Right hindlimb (tissue), 1 donor: ENCODE data around the gene FMO1.
"Not testable (repeated sequence)": the region's sequence is repeated elsewhere in the genome, so short reads cannot be mapped to it uniquely, and the experiment has no call there.

Experiments
- DNase-seq: peaks from one replicate; pipeline ENCODE4 v3.0.0-alpha.2; 2018

FMO1 gene

DNA sequence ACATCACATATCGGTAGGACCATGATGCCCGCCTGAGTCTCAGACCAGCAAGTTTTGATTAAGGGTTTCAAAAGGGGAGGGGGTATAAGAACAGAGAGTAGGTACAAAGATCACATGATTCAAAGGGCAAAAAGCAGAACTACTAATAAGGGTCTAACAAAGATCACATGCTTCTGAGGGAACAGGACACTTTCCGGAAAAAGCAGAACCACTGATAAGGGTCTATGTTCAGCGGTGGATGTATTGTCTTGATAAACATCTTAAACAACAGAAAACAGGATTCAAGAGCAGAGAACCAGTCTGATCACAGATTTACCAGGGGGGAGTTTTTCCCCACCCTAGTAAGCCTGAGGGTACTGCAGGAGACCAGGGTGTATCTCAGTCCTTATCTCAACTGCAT is 12.1 kb upstream of the FMO1 start:
- not testable (repeated sequence) for DNase-seq

GRCh38 chr1:171243878-171244277 is 4.4 kb upstream of the FMO1 start:
- DNase-seq: no peak

DNA sequence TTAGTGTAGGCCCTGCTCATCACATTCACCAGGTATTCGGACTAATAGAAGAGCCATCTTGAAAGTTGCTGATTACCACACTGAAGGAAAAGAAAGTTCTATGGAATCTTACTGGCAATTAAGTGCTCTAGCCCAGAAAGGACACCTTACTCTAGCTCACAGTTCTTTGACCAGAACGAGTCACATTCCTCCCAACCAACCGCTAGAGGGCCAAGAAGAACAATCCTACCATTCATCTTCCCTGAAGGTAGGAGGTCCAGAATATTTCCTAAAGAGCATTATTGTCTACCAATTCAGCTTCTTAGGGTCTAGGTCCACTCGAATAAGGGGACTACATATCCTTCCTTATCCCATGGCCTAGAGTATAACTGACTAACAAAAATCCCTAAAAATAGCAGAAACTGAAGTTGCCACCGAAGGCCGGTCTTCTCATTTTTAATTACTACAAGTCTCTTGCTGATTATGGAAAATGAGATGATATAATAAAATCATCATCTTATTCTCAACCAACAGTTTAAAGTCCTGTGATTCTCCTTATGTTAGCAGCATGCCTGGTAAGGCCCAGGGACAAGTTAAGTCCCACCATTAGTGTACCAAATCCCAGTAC is 2.7 kb upstream of the FMO1 start:
- DNase-seq: no peak

- no peak for DNase-seq
Observed at GRCh38 chr1:171247501-171247900, 793 bp upstream of the FMO1 start.

GRCh38 chr1:171248841-171249240 is 547 bp downstream of the FMO1 start:
- DNase-seq: no peak

DNA sequence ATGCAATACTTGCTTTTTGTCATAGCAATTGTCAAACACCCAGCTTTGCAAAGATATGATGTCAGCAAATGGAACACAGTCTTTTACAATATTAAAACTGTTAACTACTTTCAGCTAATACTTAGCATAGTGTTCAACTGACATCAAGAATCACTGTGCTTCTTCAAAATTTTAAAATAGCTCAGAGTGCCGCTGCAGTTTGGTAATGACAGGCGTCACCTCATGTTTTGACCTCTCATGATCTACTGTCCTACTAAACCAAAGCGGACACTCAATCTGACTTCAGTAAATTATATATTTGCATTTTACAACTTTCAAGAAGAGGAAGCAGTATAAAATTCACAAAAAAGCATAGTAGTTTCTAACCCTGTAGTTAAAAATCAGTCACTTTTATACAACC is 2.0 kb downstream of the FMO1 start:
- no peak for DNase-seq

DNA sequence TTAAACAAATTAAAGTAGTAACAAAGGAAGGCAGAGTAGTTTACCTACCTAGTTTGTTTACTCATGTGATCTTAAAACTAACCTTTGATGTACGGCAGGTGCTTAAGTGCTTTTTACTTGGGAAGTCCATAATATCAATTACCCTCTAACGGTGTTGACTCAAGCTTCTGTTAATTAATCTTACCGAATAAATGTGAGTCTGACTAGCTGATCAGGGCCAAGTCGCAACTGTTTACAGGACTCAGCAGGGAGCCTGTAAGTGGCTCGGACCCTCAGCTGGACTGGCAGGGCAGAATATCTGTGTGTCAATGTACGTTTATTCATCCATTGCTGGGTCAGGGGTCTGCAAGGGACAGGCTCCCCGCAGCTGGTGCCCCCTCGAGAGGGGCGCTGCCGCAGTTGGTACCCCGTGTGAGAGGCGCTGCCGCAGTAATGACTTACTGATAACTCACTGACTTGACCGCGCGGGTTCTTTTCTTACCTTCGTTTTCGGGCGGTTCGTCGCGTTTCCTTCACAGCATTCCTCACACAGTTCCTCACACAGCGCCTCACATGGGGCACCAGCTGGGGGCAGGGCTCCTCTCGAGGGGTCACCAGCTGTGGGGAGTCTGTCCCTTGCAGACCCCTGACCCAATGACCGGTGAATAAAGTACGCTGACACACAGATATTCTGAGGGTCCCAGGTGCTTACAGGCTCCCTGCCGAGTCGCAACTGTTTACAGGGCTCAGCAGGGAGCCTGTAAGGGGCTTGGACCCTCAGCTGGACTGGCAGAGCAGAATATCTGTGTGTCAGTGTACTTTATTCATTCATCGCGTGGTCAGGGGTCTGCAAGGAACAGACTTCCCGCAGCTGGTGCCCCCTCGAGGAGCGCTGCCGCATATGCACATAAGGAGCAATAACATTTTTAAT is 3.0 kb downstream of the FMO1 start:
- DNase-seq: peak; percentile 75

DNA sequence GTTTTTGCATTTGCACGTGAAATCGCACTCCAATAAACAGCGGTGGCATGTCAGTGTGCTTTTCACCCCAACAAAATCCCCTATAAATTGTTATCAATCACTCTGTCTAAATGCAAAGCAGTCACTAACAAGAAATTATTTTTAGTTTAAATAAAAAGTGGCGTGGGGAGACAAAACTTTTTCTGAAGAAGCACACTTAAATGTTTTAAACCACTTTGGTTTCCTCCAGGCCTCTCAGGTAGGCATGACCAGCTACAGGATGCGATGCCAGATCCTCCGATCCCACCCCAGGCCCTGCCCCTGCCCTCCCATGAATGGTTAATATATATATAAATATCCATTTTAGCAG is 3.6 kb downstream of the FMO1 start:
- DNase-seq: no peak

DNA sequence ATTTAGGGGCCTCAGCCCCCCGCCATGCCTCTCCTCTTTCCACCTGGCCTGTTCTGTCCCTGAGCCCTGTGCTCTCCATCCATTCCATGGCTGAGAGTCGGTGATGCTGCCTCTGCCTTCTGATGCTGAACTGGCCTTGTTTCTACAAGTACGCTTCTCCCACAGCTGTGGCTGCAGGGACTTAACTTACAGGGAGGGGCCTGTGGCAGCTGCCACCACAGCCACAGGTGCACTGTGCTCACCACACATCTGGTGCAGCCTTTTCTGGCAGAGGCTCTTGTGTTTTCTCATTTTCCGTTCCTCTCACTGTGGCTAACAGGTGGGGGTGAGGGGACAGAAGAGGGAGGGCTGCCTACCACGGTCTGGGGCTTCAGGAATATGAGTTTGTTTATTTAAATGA is 4.2 kb downstream of the FMO1 start:
- peak; percentile 75 for DNase-seq

- DNase-seq: no peak
Observed at GRCh38 chr1:171254859-171255258, 6.6 kb downstream of the FMO1 start.

- peak; percentile 50 for DNase-seq
Observed at GRCh38 chr1:171256940-171257606, 8.8 kb downstream of the FMO1 start.

DNA sequence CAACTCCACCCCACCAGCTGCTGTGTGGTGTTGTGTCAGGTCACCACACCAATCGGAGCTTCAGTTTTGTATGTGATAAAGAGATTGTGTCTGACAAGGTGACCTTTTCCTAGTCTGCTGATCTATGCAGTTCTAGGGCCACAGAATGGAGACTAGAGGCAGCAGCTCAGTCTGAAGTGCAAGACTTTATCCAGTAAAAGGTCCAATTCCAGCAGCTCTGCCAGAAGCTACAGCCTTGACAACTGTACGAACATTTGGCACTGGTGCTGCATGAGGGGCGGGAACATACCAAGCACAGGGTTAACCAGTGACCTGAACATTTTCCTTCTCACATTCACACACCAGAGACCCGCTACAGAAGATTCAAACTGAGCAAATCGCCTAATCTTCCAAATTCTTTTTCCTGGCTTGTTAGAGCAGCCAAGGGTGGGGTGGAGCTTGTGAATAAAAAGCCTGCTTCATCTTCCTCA is 9.3 kb downstream of the FMO1 start:
- DNase-seq: peak; percentile 74

DNA sequence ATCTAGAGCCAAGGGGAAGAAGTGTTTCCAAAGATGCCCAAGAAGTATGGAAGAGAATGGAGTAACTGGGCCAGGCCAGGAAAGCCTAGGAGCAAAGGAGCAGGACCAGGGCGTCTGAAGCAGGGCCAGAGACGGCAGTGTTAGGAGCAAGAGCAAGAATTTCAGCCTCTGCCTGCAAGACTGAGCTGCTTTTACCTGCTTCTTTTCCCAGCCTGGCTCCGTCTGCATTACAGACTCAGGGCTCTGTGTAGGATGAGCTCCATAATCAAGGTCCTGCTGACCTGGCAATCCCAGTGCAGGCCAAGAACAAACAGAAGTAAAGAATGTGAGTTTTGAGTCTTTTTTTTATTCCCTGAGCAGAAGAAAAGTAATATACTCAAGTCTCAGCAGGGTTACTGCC is 10.1 kb downstream of the FMO1 start:
- DNase-seq: no peak

DNA sequence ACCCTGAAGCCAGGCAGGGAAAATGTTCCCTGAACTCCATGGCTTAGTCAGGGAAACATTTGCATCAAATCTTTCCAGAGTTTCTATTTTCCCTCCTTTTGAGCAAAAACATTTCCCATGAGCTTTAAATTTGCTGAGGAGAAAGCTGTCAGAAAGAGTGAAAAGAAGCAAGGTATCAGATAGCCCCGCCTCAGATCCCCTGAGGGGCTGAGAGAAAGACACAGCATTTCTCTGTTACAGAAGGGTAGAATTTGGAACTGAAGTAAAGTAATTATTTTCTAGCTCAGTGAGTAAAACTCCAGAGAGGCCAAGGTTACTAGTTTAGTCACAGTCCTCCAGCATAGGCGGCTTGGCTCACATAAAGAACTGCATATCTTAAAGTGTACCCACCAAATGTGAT is 10.6 kb downstream of the FMO1 start:
- DNase-seq: no peak

GRCh38 chr1:171261336-171261735 is 13.0 kb downstream of the FMO1 start:
- no peak for DNase-seq

- no peak for DNase-seq
Observed at GRCh38 chr1:171263901-171264300, 15.6 kb downstream of the FMO1 start.

GRCh38 chr1:171265686-171266085 is 17.4 kb downstream of the FMO1 start:
- DNase-seq: no peak

GRCh38 chr1:171266930-171267329 is 18.6 kb downstream of the FMO1 start:
- DNase-seq: no peak

GRCh38 chr1:171267391-171267790 is 19.1 kb downstream of the FMO1 start:
- peak; percentile 31 for DNase-seq

GRCh38 chr1:171270806-171271205 is 22.5 kb downstream of the FMO1 start:
- no peak for DNase-seq

GRCh38 chr1:171277534-171277933 is 29.2 kb downstream of the FMO1 start:
- DNase-seq: no peak

GRCh38 chr1:171279234-171279633 is 30.9 kb downstream of the FMO1 start:
- no peak for DNase-seq

DNA sequence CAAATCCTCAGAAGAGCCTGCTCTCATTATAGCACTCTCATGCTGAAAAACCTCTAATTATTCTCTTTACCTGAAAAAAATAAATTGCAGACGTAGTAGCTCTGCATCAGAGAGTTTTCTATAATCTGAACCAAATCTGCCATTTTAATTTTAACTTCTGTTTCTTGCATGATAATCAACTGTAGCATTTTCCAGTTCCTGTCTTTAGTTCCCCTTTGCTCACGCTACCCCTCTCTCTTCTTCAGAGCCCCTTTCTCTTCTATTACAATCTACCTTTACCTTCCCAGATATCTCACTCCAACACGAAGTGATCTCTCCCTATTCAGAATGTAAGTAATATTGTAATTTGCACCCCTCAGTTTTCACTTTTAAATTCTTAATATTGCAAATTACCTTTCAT is 31.4 kb downstream of the FMO1 start:
- no peak for DNase-seq

GRCh38 chr1:171280599-171280998 is 32.3 kb downstream of the FMO1 start:
- DNase-seq: no peak
